Cardiac muscle cell (in vitro differentiated cells and primary cell): Measurements from ENCODE around the gene GJC2. TPM values are rescaled to one million over a fixed set of nuclear protein-coding genes. Genes with fewer than 3 reads are reported as not detected.
A peak's percentile ranks its signal among the peaks of the same experiment; 100 is the strongest.
"Not testable (repeated sequence)": the region's sequence is repeated elsewhere in the genome, so short reads cannot be mapped to it uniquely, and the experiment has no call there.

Source experiments
- DNase-seq, 2 donors: peaks; one replicate each; pipeline versions ENCODE4 v3.0.0 to v3.0.0-alpha.2; 2010 to 2017; ENCODE audit warnings: low read depth in 1 of 2, low spot score in 1 of 2
- H3K27ac ChIP-seq: fragments of 200-600 bp; sonication (generic); 2 replicates; pipeline ENCODE4 v1.5.1; 2016
- H3K27me3 ChIP-seq: fragments of 200-600 bp; sonication (generic); 2 replicates; pipeline ENCODE4 v1.6.0; 2016; ENCODE audit warnings: control low read depth
- H3K36me3 ChIP-seq: fragments of 200-600 bp; sonication (generic); 2 replicates; pipeline ENCODE4 v1.5.1; 2016; ENCODE audit warnings: control low read depth
- H3K4me1 ChIP-seq: fragments of 200-600 bp; sonication (generic); 2 replicates; pipeline ENCODE4 v1.8.1; 2017; ENCODE audit warnings: low read depth, mild to moderate bottlenecking, mixed run types
- H3K4me3 ChIP-seq: fragments of 200-600 bp; sonication (generic); 2 replicates; pipeline ENCODE4 v1.5.1; 2016; ENCODE audit warnings: mild to moderate bottlenecking
- H3K9me3 ChIP-seq: fragments of 200-600 bp; sonication (generic); 2 replicates; pipeline ENCODE4 v1.5.1; 2017; ENCODE audit warnings: low read depth, mild to moderate bottlenecking, control low read depth
- polyA plus RNA-seq: library from polyadenylated mRNA; unstranded; fragments of >200 nt; fragmentation: Nextera tagmentation; extraction: Ambion mirVana; gene quantifications from 2 replicates; pipeline ENCODE4 v1.2.1, GENCODE V29; 2016
- total RNA-seq: library from RNA; depleted of rRNA; stranded (reverse); fragments of >200 nt; gene quantifications from 2 replicates; pipeline ENCODE4 v1.2.3, GENCODE V29; 2016
- TF ChIP-seq, protein P1 (sequence below): IDR thresholded peaks from 2 replicates; pipeline ENCODE4 v1.5.1; 2012; ENCODE audit warnings: low read depth, mild to moderate bottlenecking, low read length

GJC2 gene
- total and polyA plus RNA-seq, 2 experiments from 2014 or later, result 0.13 to 0.51 TPM

GRCh38 chr1:228171221-228171891 lies 21.6 kb downstream of the GJC2 start:
- H3K4me3 ChIP-seq, result no peak overlapping the region
- no peaks in the 10 kb centered on the region for H3K27me3 ChIP-seq
- no peaks in the 10 kb centered on the region for H3K4me1 ChIP-seq
- DNase-seq, result no peak
- TF ChIP-seq, protein P1, sequence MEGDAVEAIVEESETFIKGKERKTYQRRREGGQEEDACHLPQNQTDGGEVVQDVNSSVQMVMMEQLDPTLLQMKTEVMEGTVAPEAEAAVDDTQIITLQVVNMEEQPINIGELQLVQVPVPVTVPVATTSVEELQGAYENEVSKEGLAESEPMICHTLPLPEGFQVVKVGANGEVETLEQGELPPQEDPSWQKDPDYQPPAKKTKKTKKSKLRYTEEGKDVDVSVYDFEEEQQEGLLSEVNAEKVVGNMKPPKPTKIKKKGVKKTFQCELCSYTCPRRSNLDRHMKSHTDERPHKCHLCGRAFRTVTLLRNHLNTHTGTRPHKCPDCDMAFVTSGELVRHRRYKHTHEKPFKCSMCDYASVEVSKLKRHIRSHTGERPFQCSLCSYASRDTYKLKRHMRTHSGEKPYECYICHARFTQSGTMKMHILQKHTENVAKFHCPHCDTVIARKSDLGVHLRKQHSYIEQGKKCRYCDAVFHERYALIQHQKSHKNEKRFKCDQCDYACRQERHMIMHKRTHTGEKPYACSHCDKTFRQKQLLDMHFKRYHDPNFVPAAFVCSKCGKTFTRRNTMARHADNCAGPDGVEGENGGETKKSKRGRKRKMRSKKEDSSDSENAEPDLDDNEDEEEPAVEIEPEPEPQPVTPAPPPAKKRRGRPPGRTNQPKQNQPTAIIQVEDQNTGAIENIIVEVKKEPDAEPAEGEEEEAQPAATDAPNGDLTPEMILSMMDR, result no peak
- H3K9me3 ChIP-seq, result no peaks in the 10 kb centered on the region
- no peaks in the 10 kb centered on the region for H3K36me3 ChIP-seq
- H3K27ac ChIP-seq, result no peak overlapping the region

GRCh38 chr1:228172591-228173527 lies 23.1 kb downstream of the GJC2 start:
- H3K36me3 ChIP-seq, result no peaks in the 10 kb centered on the region

DNA sequence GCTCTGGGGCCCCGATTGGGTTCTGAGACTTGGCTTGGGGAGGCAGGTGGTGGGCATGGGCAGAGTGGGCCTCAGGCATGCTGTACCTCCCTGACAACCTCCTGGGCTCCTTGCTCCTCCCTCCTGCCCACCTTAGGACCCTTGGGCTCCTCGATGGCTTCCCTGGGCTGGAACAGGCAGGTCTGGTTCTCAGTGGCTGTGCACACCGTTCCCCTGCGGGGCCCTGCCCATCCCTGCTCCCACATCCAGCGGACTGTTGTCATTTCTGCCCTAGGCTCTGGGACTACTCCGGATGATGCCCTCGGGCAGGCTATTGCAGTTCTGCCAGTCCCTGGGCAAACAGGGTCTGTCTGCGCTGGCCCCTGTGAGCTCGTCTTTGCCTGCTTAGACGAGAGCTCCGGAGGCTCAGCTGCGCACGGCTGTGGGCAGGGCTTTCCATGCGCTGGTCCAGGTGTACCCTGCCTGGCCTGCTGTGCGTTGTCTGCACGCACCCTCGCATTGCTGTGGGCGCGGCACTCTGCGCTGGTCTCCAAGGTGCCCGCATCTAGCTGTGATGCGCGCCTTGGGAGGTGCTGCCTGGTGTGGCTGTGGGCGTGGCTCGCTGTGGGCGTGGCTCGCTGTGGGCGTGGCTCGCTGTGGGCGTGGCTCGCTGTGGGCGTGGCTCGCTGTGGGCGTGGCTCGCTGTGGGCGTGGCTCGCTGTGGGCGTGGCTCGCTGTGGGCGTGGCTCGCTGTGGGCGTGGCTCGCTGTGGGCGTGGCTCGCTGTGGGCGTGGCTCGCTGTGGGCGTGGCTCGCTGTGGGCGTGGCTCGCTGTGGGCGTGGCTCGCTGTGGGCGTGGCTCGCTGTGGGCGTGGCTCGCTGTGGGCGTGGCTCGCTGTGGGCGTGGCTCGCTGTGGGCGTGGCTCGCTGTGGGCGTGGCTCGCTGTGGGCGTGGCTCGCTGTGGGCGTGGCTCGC lies 24.1 kb downstream of the GJC2 start:
- H3K36me3 ChIP-seq, H3K27me3 ChIP-seq, H3K4me3 ChIP-seq, H3K9me3 ChIP-seq, H3K27ac ChIP-seq, H3K4me1 ChIP-seq: not testable (repeated sequence)
- peak in 1 of 2 donors; percentile 24 for DNase-seq

More at GRCh38 chr1:228172591-228173527, 23.1 kb downstream of the GJC2 start:
- H3K27me3 ChIP-seq, result no peaks in the 10 kb centered on the region
- no peaks in the 10 kb centered on the region for H3K9me3 ChIP-seq
- TF ChIP-seq, protein P1, result no peak
- no peak for DNase-seq
- H3K27ac ChIP-seq, result no peak overlapping the region
- H3K4me1 ChIP-seq, result no peaks in the 10 kb centered on the region
- no peak overlapping the region for H3K4me3 ChIP-seq

- Histone ChIP-seq H3K27me3 (no peaks in the 10 kb centered on the region), H3K36me3 (no peaks in the 10 kb centered on the region), H3K9me3 (no peaks in the 10 kb centered on the region), H3K4me3 (no peak overlapping the region), H3K4me1 (no peaks in the 10 kb centered on the region), H3K27ac (no peak overlapping the region)
- DNase-seq, result peak in 1 of 2 donors; percentile 7
- TF ChIP-seq, protein P1, result no peak
Observed at GRCh38 chr1:228174482-228175315, 25.0 kb downstream of the GJC2 start.

DNA sequence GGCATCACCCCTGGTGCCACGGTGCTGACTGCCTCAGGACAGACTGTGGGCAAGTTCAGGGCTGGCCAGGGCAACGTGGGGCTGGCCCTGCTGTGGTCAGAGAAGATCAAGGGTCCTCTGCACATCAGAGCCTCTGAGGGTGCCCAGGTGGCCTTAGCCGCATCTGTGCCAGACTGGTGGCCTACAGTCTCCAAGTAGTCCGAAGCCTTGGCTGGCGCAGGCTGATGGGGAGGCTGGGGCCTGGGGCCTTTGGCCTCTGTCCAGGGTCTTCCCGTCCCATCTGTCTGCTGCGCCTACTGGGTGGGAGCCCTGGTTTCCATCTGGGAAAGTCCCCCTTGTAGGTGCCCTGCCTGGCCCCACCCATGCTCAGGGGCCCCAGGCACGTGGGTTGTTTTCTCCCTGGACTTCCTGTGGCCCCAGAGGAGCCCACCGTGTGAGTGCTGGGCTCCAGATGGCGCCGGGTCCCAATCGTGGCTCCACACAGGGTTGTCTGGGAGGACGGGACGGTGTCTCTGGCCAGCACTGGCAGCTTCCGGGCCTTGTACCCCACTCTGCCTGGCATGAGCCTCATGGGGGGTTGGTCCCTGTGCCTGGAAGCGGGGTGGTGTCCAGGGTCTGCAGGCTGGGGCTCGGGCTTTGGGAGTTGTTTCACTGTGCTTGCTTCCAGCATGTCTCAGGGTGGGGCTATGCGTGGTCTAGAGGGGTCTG lies 25.7 kb downstream of the GJC2 start:
- Histone ChIP-seq H3K27me3 (no peaks in the 10 kb centered on the region), H3K36me3 (no peaks in the 10 kb centered on the region), H3K4me1 (no peaks in the 10 kb centered on the region), H3K9me3 (no peaks in the 10 kb centered on the region), H3K4me3 (no peak overlapping the region), H3K27ac (no peak overlapping the region)
- TF ChIP-seq, protein P1, result no peak
- DNase-seq, result no peak
